HG03159 (cell line): ENCODE measurements around the gene PPP1R13L.

Experiments used
- ATAC-seq: cut with Tn5 transposase; IDR thresholded peaks from one replicate; pipeline ENCODE4 v1.9.1; 2021; ENCODE audit warnings: mild to moderate bottlenecking, moderate library complexity; ENCODE audit not compliant: unreplicated experiment

PPP1R13L gene

GRCh38 chr19:45368127-45368526 lies 36.7 kb downstream of the PPP1R13L start:
- no peak for ATAC-seq

GRCh38 chr19:45364696-45365095 lies 40.2 kb downstream of the PPP1R13L start:
- ATAC-seq: no peak

- no peak for ATAC-seq
Observed at GRCh38 chr19:45363861-45364459, 40.9 kb downstream of the PPP1R13L start.

GRCh38 chr19:45362291-45362690 lies 42.6 kb downstream of the PPP1R13L start:
- ATAC-seq: no peak

- ATAC-seq: no peak
Observed at GRCh38 chr19:45361608-45362007, 43.3 kb downstream of the PPP1R13L start.

- no peak for ATAC-seq
Observed at GRCh38 chr19:45358213-45358792, 46.6 kb downstream of the PPP1R13L start.

GRCh38 chr19:45357445-45357783 lies 47.5 kb downstream of the PPP1R13L start:
- no peak for ATAC-seq

- no peak for ATAC-seq
Observed at GRCh38 chr19:45356760-45357444, 48.0 kb downstream of the PPP1R13L start.

GRCh38 chr19:45355910-45356309 lies 49.0 kb downstream of the PPP1R13L start:
- ATAC-seq: no peak

- no peak for ATAC-seq
Observed at GRCh38 chr19:45355402-45355801, 49.5 kb downstream of the PPP1R13L start.

- no peak for ATAC-seq
Observed at GRCh38 chr19:45354241-45354842, 50.5 kb downstream of the PPP1R13L start.

- no peak for ATAC-seq
Observed at GRCh38 chr19:45352914-45353796, 51.7 kb downstream of the PPP1R13L start.

GRCh38 chr19:45352471-45352870 lies 52.4 kb downstream of the PPP1R13L start:
- ATAC-seq: no peak

GRCh38 chr19:45352062-45352461 lies 52.8 kb downstream of the PPP1R13L start:
- no peak for ATAC-seq

- no peak for ATAC-seq
Observed at GRCh38 chr19:45351401-45351952, 53.4 kb downstream of the PPP1R13L start.

GRCh38 chr19:45350477-45351058 lies 54.3 kb downstream of the PPP1R13L start:
- no peak for ATAC-seq

GRCh38 chr19:45349430-45349941 lies 55.4 kb downstream of the PPP1R13L start:
- ATAC-seq: no peak

- ATAC-seq: no peak
Observed at GRCh38 chr19:45349126-45349415, 55.8 kb downstream of the PPP1R13L start.

GRCh38 chr19:45348367-45349125 lies 56.3 kb downstream of the PPP1R13L start:
- no peak for ATAC-seq
